ENCODE data around the gene HSF5.

Gene HSF5

DNA sequence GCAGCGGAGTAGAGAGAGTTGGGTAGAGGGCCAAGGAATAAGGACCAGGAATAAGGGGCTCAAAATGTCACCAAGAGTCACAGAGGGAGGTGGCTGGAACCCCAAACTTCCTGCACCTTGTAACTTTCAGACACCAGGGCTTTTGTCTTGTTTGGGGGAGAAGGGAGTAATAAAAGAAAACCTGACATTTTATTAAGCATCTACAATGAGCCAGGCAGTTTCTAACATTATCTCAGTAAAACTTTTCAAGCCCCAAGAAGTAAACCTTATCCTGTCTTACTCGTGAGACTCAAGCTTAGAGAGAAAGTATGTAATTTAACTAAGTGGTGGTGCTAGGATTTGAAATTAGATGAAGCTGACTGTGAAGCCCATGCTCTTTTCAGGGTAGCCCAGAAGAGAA is 27.1 kb upstream of the HSF5 start:
- peaks cover 13% of the 10 kb centered on the region; the same call in 1 of the 2 replicates for H3K4me1 ChIP-seq (ENCODE audit: control insufficient read depth, insufficient read depth, low read length)
- peak overlapping the region; percentile 73 for H3K4me3 ChIP-seq (ENCODE audit: low read depth, low read length)
- H3K9me3 ChIP-seq (ENCODE audit: control insufficient read depth, insufficient read depth, low read depth, low read length) = no peaks in the 10 kb centered on the region
- H3K27ac ChIP-seq (ENCODE audit: low read depth, low read length) = no peak overlapping the region
- peaks cover 23% of the 10 kb centered on the region for H3K36me3 ChIP-seq (ENCODE audit: control insufficient read depth, insufficient read depth, low read length)
- no peaks in the 10 kb centered on the region for H3K27me3 ChIP-seq (ENCODE audit: control insufficient read depth, insufficient read depth, low read length)
- no peak overlapping the region for H3K9ac ChIP-seq (ENCODE audit: low read length)

DNA sequence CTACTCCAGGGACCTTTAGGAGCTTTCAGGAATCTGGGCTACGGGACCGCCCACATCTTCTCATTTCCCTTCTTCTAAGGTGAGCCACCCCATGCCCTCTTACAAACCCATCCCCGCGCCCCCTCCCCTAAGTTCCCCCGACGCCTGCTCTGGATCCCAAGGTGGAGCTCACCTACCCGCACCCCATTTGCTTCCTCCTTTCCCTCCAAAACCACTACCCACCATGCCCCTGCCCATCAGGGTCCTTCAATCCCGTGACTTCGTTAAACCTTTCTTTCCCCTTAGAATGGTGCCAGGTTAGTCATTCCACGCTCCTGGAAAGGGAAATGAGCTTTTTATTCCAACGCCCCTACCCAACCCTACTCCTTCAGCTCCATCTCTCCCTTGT is 26.6 kb upstream of the HSF5 start:
- peaks cover 29% of the 10 kb centered on the region for H3K36me3 ChIP-seq (ENCODE audit: control insufficient read depth, insufficient read depth, low read length)
- peaks cover 13% of the 10 kb centered on the region; the same call in 1 of the 2 replicates for H3K4me1 ChIP-seq (ENCODE audit: control insufficient read depth, insufficient read depth, low read length)
- H3K27ac ChIP-seq (ENCODE audit: low read depth, low read length) = no peak overlapping the region
- H3K9ac ChIP-seq (ENCODE audit: low read length) = no peak overlapping the region
- peak overlapping the region; percentile 73 for H3K4me3 ChIP-seq (ENCODE audit: low read depth, low read length)
- H3K9me3 ChIP-seq (ENCODE audit: control insufficient read depth, insufficient read depth, low read depth, low read length) = no peaks in the 10 kb centered on the region
- no peaks in the 10 kb centered on the region for H3K27me3 ChIP-seq (ENCODE audit: control insufficient read depth, insufficient read depth, low read length)

DNA sequence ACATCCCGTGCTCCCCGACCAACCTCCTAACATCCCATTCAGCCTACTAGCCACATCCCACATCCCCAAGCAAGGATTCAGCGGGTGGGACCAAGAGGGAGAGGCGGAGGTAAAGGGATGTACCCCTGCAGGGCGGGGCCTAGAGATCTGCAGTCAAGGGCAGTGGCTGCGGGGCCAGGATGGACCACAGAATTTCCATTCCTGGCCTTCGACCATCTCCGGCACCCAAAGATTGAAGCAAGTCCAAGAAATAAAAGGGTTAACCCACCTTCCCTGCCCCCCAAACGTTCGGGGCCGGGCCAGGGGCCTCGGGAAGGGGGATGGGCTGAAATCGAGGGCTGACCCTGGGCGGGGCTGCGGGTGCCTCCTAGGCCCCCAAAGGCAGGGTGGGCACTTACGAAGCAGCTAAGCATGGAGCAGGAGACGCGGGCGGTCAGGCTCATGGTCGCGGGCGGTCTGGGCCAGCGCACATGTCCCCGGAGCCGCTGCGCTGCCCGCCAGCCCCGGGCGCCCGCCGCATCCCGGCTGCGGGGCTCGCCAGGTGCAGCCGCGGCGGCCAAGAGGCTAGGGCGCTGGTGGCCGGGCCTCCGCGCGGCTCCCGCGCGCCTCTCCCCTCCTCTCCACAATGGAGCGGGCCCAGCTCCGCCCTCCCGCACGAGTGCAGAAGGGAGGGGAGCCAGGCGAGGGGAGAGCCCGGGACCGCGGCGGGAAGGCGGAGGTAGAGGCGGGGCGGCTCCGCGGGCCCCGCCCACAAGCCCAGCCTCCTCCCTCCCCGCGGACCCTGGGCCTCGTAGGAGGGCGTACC is 26.0 kb upstream of the HSF5 start, which contains the start of gene MTMR4:
Gene MTMR4, minus strand, starts transcription at position 674 of the 805 bp plus-strand sequence. Its CDS starts 231 bp downstream, at position 443.
- Histone ChIP-seq H3K9me3 (ENCODE audit: control insufficient read depth, insufficient read depth, low read depth, low read length) (no peaks in the 10 kb centered on the region), H3K27me3 (ENCODE audit: control insufficient read depth, insufficient read depth, low read length) (no peaks in the 10 kb centered on the region), H3K4me1 (ENCODE audit: control insufficient read depth, insufficient read depth, low read length) (peaks cover 13% of the 10 kb centered on the region; the same call in 1 of the 2 replicates), H3K9ac (ENCODE audit: low read length) (peak within 1 kb of the TSS; percentile 63), H3K36me3 (ENCODE audit: control insufficient read depth, insufficient read depth, low read length) (peaks cover 33% of the 10 kb centered on the region), H3K27ac (ENCODE audit: low read depth, low read length) (no peak within 1 kb of the TSS), H3K4me3 (ENCODE audit: low read depth, low read length) (peak within 1 kb of the TSS; percentile 73)

DNA sequence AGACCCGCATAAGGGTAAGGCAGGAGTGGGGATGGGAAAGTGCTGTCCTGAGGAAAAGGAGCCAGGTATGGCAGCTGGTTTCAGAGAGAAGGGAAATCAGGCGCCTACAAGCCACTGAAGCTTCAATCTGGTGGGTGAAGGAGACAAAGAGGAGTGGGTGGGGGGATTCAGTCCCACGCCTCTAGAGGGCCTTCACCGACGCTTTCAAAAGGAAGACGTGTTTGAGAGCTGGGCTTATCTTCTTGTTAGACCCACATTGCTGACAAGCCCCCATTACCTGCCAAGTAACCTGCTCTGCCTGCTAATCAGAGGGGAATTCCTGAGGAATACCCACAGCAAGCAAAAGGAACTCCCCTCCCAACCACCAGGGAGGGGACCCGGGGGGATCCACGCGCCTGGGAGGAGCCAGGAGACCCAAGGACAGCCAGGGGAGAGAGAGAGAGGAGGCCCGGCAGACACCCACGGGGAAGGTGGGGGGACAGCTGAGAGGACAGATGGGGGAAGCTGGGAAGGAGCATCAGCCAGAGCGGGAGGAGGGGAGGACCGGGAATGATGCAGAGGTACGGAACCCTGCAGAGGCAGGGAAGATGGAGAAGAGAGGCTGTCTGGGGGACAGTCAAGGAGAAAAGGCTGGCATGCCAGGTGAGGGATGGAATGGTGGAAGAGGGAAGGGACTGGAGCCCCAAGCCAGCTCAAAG is 25.2 kb upstream of the HSF5 start:
- H3K27me3 ChIP-seq (ENCODE audit: control insufficient read depth, insufficient read depth, low read length) = no peaks in the 10 kb centered on the region
- H3K4me1 ChIP-seq (ENCODE audit: control insufficient read depth, insufficient read depth, low read length) = peaks cover 10% of the 10 kb centered on the region; the same call in 1 of the 2 replicates
- no peak overlapping the region for H3K27ac ChIP-seq (ENCODE audit: low read depth, low read length)

DNA sequence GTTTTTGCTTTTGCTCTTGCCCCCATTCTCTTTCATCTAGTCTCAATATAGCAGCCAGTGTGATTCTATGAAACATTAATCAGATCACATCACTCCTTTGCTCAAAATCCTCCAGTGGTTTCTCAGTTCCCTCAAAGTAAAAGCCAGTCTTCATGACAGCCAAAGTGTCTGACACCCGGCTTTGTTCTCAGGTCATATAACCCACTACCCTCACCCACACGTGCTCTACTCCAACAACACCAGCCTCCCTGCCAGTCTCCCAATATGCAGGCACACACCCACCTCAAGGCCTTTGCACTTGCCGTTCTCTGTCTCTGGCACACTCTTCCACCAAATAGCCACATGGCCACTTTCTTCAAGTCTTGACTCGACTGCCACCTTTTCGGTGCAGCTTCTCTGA is 21.9 kb upstream of the HSF5 start:
- Histone ChIP-seq H3K9ac (ENCODE audit: low read length) (no peak overlapping the region), H3K27me3 (ENCODE audit: control insufficient read depth, insufficient read depth, low read length) (no peaks in the 10 kb centered on the region), H3K4me1 (ENCODE audit: control insufficient read depth, insufficient read depth, low read length) (peaks cover 4% of the 10 kb centered on the region; the same call in 1 of the 2 replicates), H3K36me3 (ENCODE audit: control insufficient read depth, insufficient read depth, low read length) (peaks cover 72% of the 10 kb centered on the region), H3K9me3 (ENCODE audit: control insufficient read depth, insufficient read depth, low read depth, low read length) (no peaks in the 10 kb centered on the region), H3K27ac (ENCODE audit: low read depth, low read length) (no peak overlapping the region), H3K4me3 (ENCODE audit: low read depth, low read length) (no peak overlapping the region)

More for the DNA sequence above, 25.2 kb upstream of the HSF5 start:
- peak overlapping the region; percentile 63 for H3K9ac ChIP-seq (ENCODE audit: low read length)
- no peaks in the 10 kb centered on the region for H3K9me3 ChIP-seq (ENCODE audit: control insufficient read depth, insufficient read depth, low read depth, low read length)
- H3K36me3 ChIP-seq (ENCODE audit: control insufficient read depth, insufficient read depth, low read length) = peaks cover 41% of the 10 kb centered on the region
- H3K4me3 ChIP-seq (ENCODE audit: low read depth, low read length) = peak overlapping the region; percentile 73

DNA sequence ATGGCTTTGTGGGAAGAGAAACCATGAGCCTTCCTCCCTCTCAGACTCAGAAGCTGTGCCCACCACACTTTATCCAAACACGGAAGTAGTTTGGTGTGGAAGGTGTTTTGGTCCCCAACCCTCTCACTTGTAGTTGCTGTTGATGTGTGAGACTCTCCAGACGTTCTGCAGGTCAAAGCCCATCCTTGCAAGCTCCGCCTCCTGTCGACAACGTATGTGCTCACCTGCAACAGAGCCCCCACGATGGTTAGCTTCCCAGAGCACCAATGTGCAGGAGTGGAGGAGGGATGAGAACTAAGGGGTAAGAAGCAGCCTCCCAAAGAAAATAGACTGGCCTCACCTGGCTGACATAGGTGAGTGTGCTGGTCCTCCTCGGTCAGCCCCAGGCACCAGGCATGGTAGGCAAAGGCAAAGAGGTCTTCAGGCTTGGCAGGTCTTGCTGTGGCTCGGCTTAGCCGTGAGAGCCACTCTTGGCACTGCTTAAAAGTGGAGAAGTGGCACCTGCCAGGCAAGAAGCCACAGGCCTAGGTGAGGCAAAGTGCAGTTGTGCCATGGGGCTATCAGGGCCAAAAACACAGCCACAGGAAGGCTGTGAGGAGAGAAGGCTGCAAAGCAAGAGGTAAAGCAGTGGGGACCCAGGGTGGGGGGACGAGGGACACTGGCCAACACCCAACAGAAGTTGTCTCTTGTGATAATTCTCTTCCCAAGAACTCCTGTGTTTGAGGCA is 20.3 kb upstream of the HSF5 start:
- peaks cover 4% of the 10 kb centered on the region; the same call in 1 of the 2 replicates for H3K4me1 ChIP-seq (ENCODE audit: control insufficient read depth, insufficient read depth, low read length)
- H3K27ac ChIP-seq (ENCODE audit: low read depth, low read length) = no peak overlapping the region
- no peak overlapping the region for H3K4me3 ChIP-seq (ENCODE audit: low read depth, low read length)
- H3K36me3 ChIP-seq (ENCODE audit: control insufficient read depth, insufficient read depth, low read length) = peaks cover 88% of the 10 kb centered on the region
- H3K9ac ChIP-seq (ENCODE audit: low read length) = no peak overlapping the region
- no peaks in the 10 kb centered on the region for H3K9me3 ChIP-seq (ENCODE audit: control insufficient read depth, insufficient read depth, low read depth, low read length)
- no peaks in the 10 kb centered on the region for H3K27me3 ChIP-seq (ENCODE audit: control insufficient read depth, insufficient read depth, low read length)

DNA sequence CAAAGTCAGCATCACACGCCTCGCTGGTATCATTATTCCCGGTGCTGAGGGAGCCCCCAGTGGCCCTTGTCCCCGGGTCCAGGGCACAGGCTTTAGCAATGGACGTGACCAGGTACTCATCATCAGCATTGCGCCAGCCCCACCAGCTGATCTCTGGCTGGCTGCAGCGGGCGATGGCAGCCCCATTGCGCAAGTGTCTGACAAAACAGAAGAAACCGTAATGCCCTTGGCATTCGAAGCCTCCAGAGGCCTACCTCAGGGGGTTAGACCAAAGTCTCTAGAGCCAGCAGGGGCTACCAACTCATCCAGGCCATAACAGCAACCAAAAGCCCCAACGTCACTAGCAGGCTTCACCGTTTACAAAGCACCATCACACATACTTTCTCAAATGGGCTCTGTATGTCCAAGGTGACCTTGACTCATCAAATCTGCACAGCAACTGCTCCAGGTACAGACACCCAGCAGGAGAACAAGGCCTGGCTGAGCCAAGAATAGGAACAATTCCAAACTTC is 19.0 kb upstream of the HSF5 start:
- Histone ChIP-seq H3K27ac (ENCODE audit: low read depth, low read length) (no peak overlapping the region), H3K9ac (ENCODE audit: low read length) (no peak overlapping the region), H3K9me3 (ENCODE audit: control insufficient read depth, insufficient read depth, low read depth, low read length) (no peaks in the 10 kb centered on the region), H3K27me3 (ENCODE audit: control insufficient read depth, insufficient read depth, low read length) (no peaks in the 10 kb centered on the region), H3K36me3 (ENCODE audit: control insufficient read depth, insufficient read depth, low read length) (peaks cover 95% of the 10 kb centered on the region), H3K4me1 (ENCODE audit: control insufficient read depth, insufficient read depth, low read length) (no peaks in the 10 kb centered on the region), H3K4me3 (ENCODE audit: low read depth, low read length) (no peak overlapping the region)

DNA sequence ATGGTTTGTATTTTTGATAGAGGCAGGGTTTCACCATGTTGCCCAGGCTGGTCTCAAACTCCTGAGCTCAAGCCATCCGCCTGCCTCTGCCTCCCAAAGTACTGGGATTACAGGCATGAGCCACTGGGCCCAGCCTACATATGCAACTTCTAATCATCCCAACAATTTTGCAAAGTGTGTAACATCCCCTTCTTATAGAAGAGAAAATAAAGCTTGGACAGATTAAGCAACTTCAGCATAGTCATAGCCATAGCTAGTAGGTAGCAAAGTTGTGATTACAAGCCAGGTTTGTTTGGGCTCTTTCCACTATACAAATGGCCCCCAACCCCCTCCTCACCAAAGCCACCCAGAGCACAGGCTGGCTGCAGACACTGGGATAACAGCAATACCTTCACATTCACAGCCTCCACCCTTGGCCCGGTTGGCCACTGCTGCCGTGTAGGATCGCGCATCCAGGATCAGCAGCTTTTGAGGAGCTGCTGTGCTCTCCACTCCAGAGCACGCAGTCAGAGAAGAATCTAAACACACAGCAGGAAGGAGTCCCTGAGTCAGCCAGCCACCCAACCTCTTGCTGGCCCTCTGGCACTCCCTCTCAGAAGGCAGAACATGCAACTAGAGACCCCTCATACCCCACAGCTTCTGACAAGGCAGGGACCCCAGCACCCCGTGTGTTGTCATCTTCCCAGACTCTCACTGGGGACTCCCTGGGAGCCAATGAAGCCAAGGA is 18.3 kb upstream of the HSF5 start:
- Histone ChIP-seq H3K4me3 (ENCODE audit: low read depth, low read length) (no peak overlapping the region), H3K36me3 (ENCODE audit: control insufficient read depth, insufficient read depth, low read length) (peaks cover 94% of the 10 kb centered on the region), H3K27me3 (ENCODE audit: control insufficient read depth, insufficient read depth, low read length) (no peaks in the 10 kb centered on the region), H3K4me1 (ENCODE audit: control insufficient read depth, insufficient read depth, low read length) (no peaks in the 10 kb centered on the region), H3K9ac (ENCODE audit: low read length) (no peak overlapping the region), H3K27ac (ENCODE audit: low read depth, low read length) (no peak overlapping the region), H3K9me3 (ENCODE audit: control insufficient read depth, insufficient read depth, low read depth, low read length) (no peaks in the 10 kb centered on the region)

DNA sequence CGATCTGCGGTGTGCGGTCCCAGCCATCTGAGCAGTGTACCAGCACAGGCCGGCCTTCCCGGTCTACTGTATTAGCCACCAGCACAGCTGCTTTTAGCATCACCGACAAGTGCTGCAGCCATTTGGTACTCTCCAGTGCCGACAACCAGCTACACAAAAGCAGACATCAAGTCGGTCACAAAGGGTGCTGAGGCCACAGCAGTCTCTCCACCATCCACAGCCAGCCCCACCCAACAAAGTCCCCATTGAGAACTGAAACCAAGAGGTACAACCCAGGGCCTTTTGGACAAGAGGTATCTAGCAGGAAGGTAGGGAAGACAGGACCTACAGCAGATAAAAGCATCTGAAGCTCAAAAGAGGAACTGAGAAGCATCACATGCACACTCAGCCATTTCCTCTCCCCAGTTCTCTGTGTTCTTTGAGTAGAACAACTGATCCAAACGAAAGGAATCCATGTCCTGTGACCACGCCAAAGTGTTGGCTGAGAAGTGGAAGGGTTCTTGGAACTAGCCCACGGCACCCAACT is 16.7 kb upstream of the HSF5 start:
- Histone ChIP-seq H3K27me3 (ENCODE audit: control insufficient read depth, insufficient read depth, low read length) (no peaks in the 10 kb centered on the region), H3K9ac (ENCODE audit: low read length) (no peak overlapping the region), H3K4me3 (ENCODE audit: low read depth, low read length) (no peak overlapping the region), H3K4me1 (ENCODE audit: control insufficient read depth, insufficient read depth, low read length) (no peaks in the 10 kb centered on the region), H3K27ac (ENCODE audit: low read depth, low read length) (no peak overlapping the region), H3K9me3 (ENCODE audit: control insufficient read depth, insufficient read depth, low read depth, low read length) (no peaks in the 10 kb centered on the region), H3K36me3 (ENCODE audit: control insufficient read depth, insufficient read depth, low read length) (peaks cover 93% of the 10 kb centered on the region)

DNA sequence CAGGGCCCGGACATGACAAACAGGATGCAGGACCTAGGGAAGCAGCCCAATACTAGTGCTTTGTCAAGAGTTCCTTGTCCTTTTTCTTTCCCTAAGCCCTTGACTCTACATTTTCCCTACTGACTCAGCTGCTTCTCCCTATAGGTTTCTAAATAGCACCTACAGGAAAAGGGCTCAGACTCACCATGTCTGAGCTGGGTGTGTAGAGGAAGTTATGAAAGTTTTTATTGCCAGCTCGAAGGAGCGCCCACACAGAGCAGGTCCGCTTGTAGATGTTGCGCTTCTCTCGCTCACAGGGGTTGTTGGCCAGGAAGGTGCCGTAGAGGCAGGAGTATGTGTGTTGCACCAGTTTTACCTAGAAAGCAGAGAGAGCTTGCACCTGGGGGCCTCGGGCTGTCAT is 15.7 kb upstream of the HSF5 start:
- H3K36me3 ChIP-seq (ENCODE audit: control insufficient read depth, insufficient read depth, low read length) = peaks cover 88% of the 10 kb centered on the region
- no peaks in the 10 kb centered on the region for H3K4me1 ChIP-seq (ENCODE audit: control insufficient read depth, insufficient read depth, low read length)
- H3K27ac ChIP-seq (ENCODE audit: low read depth, low read length) = no peak overlapping the region
- no peaks in the 10 kb centered on the region for H3K9me3 ChIP-seq (ENCODE audit: control insufficient read depth, insufficient read depth, low read depth, low read length)
- no peak overlapping the region for H3K4me3 ChIP-seq (ENCODE audit: low read depth, low read length)
- no peaks in the 10 kb centered on the region for H3K27me3 ChIP-seq (ENCODE audit: control insufficient read depth, insufficient read depth, low read length)
- H3K9ac ChIP-seq (ENCODE audit: low read length) = no peak overlapping the region
